Right lung (tissue), 5 donors: Measurements from ENCODE around the gene BHLHA15. TPM values are rescaled to one million over a fixed set of nuclear protein-coding genes. Genes with fewer than 3 reads are reported as not detected.
"Not testable (repeated sequence)": the region's sequence is repeated elsewhere in the genome, so short reads cannot be mapped to it uniquely, and the experiment has no call there.

Experiments
- DNase-seq, 2 donors: peaks; one replicate each; pipeline ENCODE4 v3.0.0-alpha.2; 2013
- polyA plus RNA-seq, 5 donors: library from polyadenylated mRNA; unstranded; fragments of 120-200 nt; gene quantifications; one replicate each; pipeline versions ENCODE4 v1.2.1 to v1.2.3, GENCODE V29; 2013; ENCODE audit warnings: inconsistent platforms in 1 of 5, low replicate concordance in 1 of 5; ENCODE audit not compliant: insufficient read length in 5 of 5, insufficient read depth in 1 of 5

The BHLHA15 gene
- polyA plus RNA-seq, 5 donors: 0.46 to 0.78 (median 0.60) TPM

DNA sequence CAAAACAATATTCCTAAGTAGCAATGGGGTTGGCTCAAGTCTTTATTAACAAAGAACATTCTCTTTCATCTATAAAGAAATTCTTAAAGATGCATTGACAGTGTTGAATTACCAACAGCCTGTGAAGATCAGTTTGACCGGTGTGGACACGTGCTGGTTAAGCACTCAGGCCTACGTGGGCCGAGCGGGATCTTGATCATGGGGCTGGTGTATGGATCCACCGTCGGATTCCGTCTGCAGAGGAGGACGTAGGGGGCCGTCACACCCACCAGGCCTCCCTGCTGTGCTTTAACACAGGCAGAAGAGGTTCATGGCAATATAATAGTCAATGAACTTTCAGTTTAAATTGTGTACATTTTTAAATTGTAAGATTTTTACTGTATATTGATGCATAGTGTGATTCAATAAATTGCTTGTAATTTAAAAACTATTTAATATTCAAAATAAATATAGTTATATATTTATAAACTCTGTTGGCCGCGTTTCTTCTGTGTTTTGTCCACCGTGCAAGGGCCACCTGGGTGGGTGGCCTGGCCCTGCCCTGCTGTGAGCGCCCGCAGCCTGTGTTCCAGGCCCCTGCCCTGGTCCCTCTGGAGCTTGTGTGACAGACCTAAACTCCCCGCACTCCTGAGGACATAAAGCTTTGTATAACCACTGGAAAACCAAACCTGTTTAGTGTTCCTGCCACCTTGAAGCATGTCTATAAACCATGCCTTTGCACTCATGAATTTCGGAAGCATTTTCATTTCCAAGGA is 1.9 kb upstream of the BHLHA15 start:
- no peak for DNase-seq

- DNase-seq: no peak
Observed at GRCh38 chr7:98210513-98211220, 572 bp upstream of the BHLHA15 start.

- DNase-seq: no peak
Observed at GRCh38 chr7:98211676-98212531, 665 bp downstream of the BHLHA15 start.

GRCh38 chr7:98212532-98213041 is 1.3 kb downstream of the BHLHA15 start:
- no peak for DNase-seq

DNA sequence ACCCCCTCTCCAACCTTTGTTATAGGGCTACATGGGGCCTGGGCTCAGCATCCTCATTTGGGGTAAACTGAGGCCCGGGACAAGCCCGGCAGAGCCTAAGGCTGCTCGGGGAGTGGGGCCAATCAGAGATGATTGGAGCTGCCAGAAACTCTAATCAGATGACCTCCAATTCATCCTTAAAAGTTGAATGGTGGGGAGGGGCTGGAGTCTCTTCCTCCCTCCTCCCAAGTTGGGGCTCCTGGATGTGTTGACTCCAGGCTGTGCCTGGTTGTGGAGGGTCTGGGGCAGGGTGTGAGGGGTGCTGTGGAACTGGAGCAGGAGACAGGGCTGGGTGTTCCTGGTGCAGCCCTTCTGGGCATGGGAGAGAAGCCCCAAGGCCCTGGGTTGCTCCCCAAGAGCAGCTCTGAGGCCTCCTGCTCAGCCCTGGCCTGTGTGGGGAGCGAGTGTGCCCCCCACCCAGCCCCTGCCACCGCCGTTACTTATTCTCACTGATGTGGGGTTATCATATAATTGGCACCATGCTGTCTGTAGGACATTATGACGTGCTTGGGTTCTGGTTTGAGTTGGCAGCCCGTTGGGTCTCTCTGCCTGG is 2.2 kb downstream of the BHLHA15 start:
- DNase-seq: no peak

DNA sequence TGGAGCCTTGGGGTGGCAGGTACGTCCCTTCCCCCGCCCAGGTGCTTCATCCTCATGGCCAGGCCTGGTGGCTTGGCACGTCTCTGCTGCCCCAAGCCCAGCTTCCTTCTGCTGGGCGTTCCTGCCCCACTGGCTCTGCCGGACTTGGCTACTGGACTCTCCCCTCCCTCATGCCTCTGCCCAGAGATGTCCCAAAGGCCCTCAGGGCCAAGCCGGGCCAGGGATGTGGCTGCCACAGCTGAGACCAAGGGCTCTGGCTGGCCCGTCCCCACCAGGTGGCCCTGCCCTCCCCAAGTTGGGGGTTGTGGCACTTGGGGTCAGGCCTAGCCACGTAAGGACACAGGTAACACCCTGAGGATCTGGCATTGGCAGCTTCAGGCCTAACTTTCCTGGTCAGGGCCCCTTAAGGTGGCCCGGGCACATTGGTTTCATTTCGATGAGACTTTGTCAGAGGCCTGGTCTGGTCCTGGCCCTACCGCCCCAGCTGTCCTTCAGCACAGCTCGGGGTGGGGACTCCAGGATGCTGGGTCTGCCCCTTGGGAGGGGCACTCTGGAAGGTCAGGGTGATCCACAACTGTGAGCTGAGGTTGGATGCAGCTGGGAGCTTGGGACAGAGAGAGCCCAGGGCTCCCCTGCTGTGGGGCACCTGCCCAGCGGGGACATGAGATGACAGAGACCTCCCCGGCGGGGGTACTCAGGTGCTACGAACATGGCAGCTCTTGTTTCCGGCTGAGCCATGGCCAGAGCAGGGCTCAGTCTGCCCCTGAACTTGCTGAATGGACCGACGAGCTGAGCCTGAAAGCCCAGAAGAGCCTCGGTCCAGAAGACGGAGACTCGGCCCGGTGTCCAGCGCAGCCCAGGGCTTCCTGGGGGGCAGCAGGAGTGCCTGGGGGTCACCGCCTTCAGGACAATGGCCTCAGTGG is 2.9 kb downstream of the BHLHA15 start:
- DNase-seq: no peak

- DNase-seq: no peak
Observed at GRCh38 chr7:98214811-98215321, 3.6 kb downstream of the BHLHA15 start.

- no peak for DNase-seq
Observed at GRCh38 chr7:98215561-98216495, 4.6 kb downstream of the BHLHA15 start.

GRCh38 chr7:98216941-98217622 is 5.8 kb downstream of the BHLHA15 start:
- DNase-seq: no peak

DNA sequence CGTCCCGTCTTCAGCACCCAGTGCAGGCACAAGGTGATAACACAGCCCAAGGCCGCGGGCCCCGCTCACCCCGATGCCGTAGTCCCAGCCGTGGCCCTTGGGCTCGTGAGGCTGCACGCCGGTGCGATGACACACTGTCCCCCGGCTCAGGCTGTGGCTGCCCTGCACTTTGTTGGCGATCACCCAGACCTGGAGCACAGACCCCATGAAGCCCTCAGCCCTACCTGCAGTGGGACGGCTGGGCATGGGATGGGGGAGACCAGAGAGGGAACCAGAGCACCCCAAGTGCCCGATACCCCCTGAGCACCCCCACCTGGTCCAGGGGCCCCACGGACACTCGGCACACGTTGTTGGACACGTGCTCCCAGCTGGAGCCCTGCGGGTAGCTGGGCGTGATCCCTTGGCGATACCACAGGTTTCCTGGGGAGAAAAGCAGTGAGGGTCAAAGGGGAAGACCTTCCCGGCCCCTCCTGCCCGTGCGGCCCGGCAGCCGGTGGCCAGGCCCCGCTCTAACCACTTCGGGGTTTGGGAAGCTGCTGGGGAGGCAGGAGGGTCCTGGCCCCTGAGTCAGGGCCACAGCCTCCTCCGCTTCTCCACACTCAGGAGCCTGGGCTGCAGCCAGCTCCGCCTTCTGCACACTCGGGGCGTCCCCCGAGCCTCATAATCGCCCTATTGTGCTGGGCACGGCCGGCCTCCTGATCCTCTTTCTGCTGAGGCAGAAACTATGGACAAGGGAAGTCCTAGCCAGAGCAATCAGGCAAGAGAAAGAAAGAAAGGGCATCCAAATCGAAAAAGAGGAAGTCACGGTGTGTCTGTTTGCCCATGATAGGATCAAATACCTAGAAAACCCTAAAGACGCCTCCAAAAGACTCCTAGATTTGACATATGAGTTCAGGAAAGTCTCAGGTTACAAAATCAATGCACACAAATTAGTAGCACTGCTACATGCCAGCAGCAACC is 6.7 kb downstream of the BHLHA15 start:
- DNase-seq: no peak

DNA sequence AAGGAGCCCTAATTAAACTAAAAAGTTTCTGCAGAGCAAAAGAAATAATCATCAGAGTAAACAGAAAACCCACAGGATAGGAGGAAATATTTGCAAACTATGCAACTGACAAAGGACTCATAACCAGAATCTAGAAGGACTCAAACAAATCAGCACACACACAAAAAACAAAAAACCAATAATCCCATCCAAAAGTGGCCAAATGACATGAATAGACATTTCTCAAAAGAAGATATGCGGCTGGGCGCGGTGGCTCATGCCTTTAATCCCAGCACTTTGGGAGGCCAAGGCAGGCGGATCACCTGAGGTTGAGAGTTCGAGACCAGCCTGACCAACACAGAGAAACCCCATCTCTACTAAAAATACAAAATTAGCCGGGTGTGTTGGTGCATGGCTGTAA is 8.1 kb downstream of the BHLHA15 start:
- not testable (repeated sequence) for DNase-seq

DNA sequence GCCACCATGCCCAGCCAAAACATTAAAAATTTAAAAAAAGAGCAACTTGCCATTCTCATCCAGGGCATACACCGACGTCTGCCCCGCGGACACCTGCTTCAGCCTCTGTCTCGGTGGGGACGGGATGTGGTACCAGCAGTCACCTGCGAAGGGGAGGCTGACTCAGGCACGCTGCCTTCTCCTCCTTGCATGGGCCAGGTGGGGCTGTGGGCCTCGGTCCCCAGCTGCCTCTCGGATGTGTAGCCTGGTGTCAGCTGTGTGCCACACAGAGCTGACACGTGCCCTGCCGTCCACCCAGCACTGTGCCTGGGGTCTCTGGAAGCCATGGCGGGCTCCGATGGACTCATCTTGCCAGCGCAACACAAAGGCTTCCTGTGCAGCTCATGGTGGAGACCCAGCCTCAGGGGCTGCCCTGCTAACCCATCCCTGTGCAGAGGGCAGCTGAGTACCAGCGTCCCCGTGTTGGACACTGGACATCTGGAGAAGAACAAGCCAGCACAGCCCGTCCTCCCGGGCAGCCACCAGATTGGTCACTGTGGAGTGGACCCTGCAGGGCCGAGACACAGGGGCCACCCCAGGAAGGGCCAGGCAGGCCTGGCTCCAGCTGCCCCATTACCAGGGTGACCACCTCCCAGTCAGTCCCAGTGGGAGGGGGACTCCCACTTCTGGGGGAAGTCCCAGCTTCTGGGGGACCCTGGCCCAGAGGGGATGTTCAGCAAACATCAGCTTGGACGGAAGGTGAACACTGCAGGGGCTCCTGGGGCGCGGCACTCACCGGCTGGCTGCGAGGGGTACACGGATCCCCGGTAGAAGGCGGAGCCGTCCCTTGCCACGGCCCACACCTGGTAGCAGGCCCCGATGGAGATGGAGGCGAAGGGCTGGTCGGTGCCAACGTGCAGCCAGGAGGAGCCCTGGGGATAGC is 10.6 kb downstream of the BHLHA15 start:
- no peak for DNase-seq

DNA sequence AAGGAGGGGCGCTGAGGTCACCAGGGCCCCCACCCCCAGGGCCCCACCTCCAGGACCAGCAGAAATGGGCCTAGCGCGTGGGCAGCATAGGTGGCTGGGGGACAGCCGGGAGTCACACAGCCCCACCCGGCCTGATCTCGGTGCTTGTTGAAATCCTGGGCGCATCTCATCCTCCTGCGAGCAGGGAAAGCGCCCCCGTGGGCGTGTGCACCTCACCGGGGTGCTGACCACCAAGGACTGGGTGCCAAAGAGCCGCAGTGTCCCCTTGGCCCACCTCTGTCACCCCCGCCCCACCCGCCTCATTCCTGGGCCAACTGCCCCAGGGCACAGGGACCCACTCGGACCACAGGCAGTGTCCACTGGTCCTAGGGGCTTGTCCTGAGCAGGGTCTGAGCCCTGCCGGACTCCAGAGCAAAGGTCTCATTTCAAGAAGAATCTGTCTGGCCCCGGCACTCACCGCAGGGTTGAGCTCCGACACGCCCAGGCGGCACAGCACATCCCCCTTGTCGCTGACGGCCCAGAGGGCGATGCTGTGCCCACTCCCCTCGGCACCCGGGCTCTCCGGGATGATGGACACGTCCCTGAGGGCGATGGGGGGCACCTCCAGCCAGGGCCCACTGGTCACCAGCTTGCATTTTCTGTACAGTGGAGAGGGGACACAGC is 11.4 kb downstream of the BHLHA15 start:
- DNase-seq: no peak

GRCh38 chr7:98223351-98223897 is 12.2 kb downstream of the BHLHA15 start:
- DNase-seq: no peak
